PC-9 (cell line): ENCODE measurements around the gene CACNA1A. TPM values are rescaled to one million over a fixed set of nuclear protein-coding genes. Genes with fewer than 3 reads are reported as not detected.

ENCODE experiments used
- BruUV-seq: library from RNA; stranded (reverse); fragments of 400-500 nt; replicated peaks from 2 replicates; lab custom pipeline; 2021; lab: Mats Ljungman, UMichigan
- CTCF ChIA-PET: fragments of 300-600 bp; sonication (Branson Sonifier 250); formaldehyde crosslinking; loops from one replicate; lab custom pipeline; 2022; ENCODE audit warnings: antibody characterized with exemption; lab: Charles Lee
- POLR2A ChIA-PET: fragments of 300-600 bp; sonication (Branson Sonifier 250); formaldehyde crosslinking; loops from one replicate; lab custom pipeline; 2022; ENCODE audit warnings: antibody characterized with exemption; ENCODE audit not compliant: unreplicated experiment; lab: Charles Lee
- DNase-seq, 2 experiments: peaks; one replicate each; pipeline versions ENCODE4 v3.0.0 to v3.0.0-alpha.2; 2015 to 2022; ENCODE audit warnings: mixed read lengths in 1 of 2
- H2AFZ ChIP-seq: fragments of 200-600 bp; sonication (generic); 2 replicates; pipeline ENCODE4 v1.8.1; 2017; ENCODE audit warnings: antibody characterized with exemption
- H3F3A ChIP-seq: fragments of 200-600 bp; sonication (generic); 2 replicates; pipeline ENCODE4 v1.8.1; 2017; ENCODE audit warnings: antibody characterized with exemption, mild to moderate bottlenecking, low read depth; ENCODE audit not compliant: insufficient read depth
- H3K27ac ChIP-seq: fragments of 200-600 bp; sonication (generic); 2 replicates; pipeline ENCODE4 v1.6.1; 2016; ENCODE audit warnings: mixed run types
- H3K27me3 ChIP-seq: fragments of 200-600 bp; sonication (generic); 2 replicates; pipeline ENCODE4 v1.6.1; 2016; ENCODE audit warnings: low read depth, mixed run types; ENCODE audit not compliant: insufficient read depth
- H3K36me3 ChIP-seq: fragments of 200-600 bp; sonication (generic); 2 replicates; pipeline ENCODE4 v1.6.1; 2016; ENCODE audit warnings: low read depth, mixed run types
- H3K4me1 ChIP-seq: fragments of 200-600 bp; sonication (generic); replicated peaks from 2 replicates; pipeline ENCODE4 v1.6.1; 2016; ENCODE audit warnings: mixed run types; ENCODE audit not compliant: insufficient read depth
- H3K4me2 ChIP-seq: fragments of 200-600 bp; sonication (generic); 2 replicates; pipeline ENCODE4 v1.6.1; 2017; ENCODE audit warnings: mixed run types
- H3K4me3 ChIP-seq: fragments of 200-600 bp; sonication (generic); 2 replicates; pipeline ENCODE4 v1.6.1; 2016; ENCODE audit warnings: mixed run types
- H3K79me2 ChIP-seq: fragments of 200-600 bp; sonication (generic); 2 replicates; pipeline ENCODE4 v1.6.1; 2017; ENCODE audit warnings: low read depth, mixed run types
- H3K9me2 ChIP-seq: fragments of 200-600 bp; sonication (generic); 2 replicates; pipeline ENCODE4 v1.8.1; 2017; ENCODE audit warnings: mild to moderate bottlenecking; ENCODE audit not compliant: insufficient read depth
- H3K9me3 ChIP-seq: fragments of 200-600 bp; sonication (generic); 2 replicates; pipeline ENCODE4 v1.8.1; 2016; ENCODE audit warnings: low read depth; ENCODE audit not compliant: insufficient read depth
- H4K20me1 ChIP-seq: fragments of 200-600 bp; sonication (generic); 2 replicates; pipeline ENCODE4 v1.8.1; 2017; ENCODE audit not compliant: insufficient read depth
- CTCF ChIP-seq: fragments of 200-600 bp; sonication (generic); conservative IDR thresholded peaks from 2 replicates; pipeline ENCODE4 v1.6.1; 2017; ENCODE audit warnings: mixed run types, antibody characterized with exemption, mild to moderate bottlenecking, moderate library complexity
- EZH2 ChIP-seq: fragments of 200-600 bp; sonication (generic); IDR thresholded peaks from 2 replicates; pipeline ENCODE4 v1.8.0; 2017; ENCODE audit warnings: antibody characterized with exemption, low read depth
- intact Hi-C: fragments of 100-400 bp; cut with micrococcal nuclease; formaldehyde crosslinking; loops from one replicate; pipeline ENCODE4 v1.10.0; 2022; ENCODE audit not compliant: unreplicated experiment
- total RNA-seq: library from RNA; stranded (reverse); gene quantifications from 2 replicates; pipeline ENCODE4 v1.2.3, GENCODE V29; 2021

Gene CACNA1A
- total RNA-seq, 1 experiment from 2014 or later: 0.35 TPM

DNA sequence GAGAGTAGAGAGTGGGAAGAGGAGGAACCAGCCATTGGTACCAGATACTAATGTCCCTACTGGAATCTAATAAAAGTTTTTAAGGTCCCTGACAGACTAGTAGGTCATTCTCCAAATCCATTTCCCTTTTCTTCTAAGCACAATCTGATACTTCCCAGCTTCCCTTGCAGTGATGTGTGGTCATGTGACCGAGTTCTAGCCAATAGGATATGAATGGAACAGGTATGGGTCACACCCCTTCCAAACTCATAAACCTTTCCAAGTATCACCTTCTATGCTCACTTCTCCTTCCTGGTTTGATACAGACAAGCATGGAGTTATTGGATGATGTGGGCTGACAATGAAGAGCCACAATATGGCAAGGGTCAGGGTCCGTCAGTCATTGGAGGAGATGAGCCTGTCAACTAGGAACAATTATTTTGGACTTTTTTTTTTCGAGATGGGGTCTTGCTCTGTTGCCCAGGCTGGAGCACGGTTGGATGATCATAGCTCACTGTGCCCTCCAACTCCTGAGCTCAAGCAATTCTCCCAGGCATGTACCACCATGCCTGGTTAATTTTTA is 54.8 kb downstream of the CACNA1A start:
- Histone ChIP-seq H3K36me3 (no peaks in the 10 kb centered on the region), H3K4me1 (no peaks in the 10 kb centered on the region), H3F3A (no peaks in the 10 kb centered on the region), H2AFZ (no peak overlapping the region), H4K20me1 (no peaks in the 10 kb centered on the region), H3K79me2 (no peaks in the 10 kb centered on the region), H3K27ac (no peak overlapping the region), H3K27me3 (peaks cover 11% of the 10 kb centered on the region), H3K9me3 (no peaks in the 10 kb centered on the region), H3K9me2 (no peaks in the 10 kb centered on the region), H3K4me3 (no peak overlapping the region), H3K4me2 (no peak overlapping the region)
- intact Hi-C loops: no loop called here
- no peak for DNase-seq
- CTCF ChIA-PET: no interaction called here
- no TSS peak for BruUV-seq
- POLR2A ChIA-PET: no interaction called here
- no peak for TF ChIP-seq EZH2
- no peak for TF ChIP-seq CTCF

DNA sequence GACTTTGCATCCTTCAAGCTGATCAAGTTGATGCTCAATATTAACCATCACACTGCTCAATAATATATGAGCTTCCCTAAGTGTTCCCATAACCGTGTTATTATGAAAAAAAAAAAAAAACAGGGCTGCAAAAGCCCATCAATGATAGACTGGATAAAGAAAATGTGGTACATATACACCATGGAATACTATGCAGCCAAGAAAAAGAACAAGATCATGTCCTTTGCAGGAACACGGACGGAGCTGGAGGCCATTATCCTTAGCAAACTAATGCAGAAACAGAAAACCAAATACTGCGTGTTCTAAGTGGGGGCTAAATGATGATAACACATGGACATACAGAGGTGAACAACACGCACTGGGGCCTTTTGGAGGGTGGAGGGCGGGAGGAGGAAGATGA is 58.3 kb downstream of the CACNA1A start:
- Histone ChIP-seq H3K27ac (no peak overlapping the region), H3K4me3 (no peak overlapping the region), H4K20me1 (no peaks in the 10 kb centered on the region), H2AFZ (no peak overlapping the region), H3K36me3 (no peaks in the 10 kb centered on the region), H3K4me2 (no peak overlapping the region), H3K79me2 (no peaks in the 10 kb centered on the region), H3K27me3 (peaks cover 12% of the 10 kb centered on the region), H3K4me1 (no peaks in the 10 kb centered on the region), H3K9me2 (no peaks in the 10 kb centered on the region), H3F3A (no peaks in the 10 kb centered on the region), H3K9me3 (no peaks in the 10 kb centered on the region)
- POLR2A ChIA-PET: no interaction called here
- DNase-seq: no peak
- TF ChIP-seq EZH2: no peak
- no peak for TF ChIP-seq CTCF
- BruUV-seq: no TSS peak
- CTCF ChIA-PET: no interaction called here
- intact Hi-C loops: no loop called here

- DNase-seq: peak; percentile 12 to 43
- Histone ChIP-seq H3K4me2 (no peak overlapping the region), H3K27me3 (peaks cover 18% of the 10 kb centered on the region), H4K20me1 (no peaks in the 10 kb centered on the region), H3K79me2 (no peaks in the 10 kb centered on the region), H3F3A (no peaks in the 10 kb centered on the region), H2AFZ (no peak overlapping the region), H3K4me1 (no peaks in the 10 kb centered on the region), H3K36me3 (no peaks in the 10 kb centered on the region), H3K4me3 (no peak overlapping the region), H3K9me3 (no peaks in the 10 kb centered on the region), H3K9me2 (no peaks in the 10 kb centered on the region), H3K27ac (no peak overlapping the region)
- TF ChIP-seq CTCF (no peak), EZH2 (no peak)
- BruUV-seq: no TSS peak
- intact Hi-C loops: no loop called here
- ChIA-PET CTCF (no interaction called here), POLR2A (no interaction called here)
Measured at GRCh38 chr19:13441810-13442512, 64.3 kb downstream of the CACNA1A start.
